Caco-2 (cell line): ENCODE data around the gene NPAS3. TPM values are rescaled to one million over a fixed set of nuclear protein-coding genes. Genes with fewer than 3 reads are reported as not detected.

Source experiments
- BruUV-seq: library from RNA; stranded (reverse); fragments of 400-500 nt; replicated peaks from 2 replicates; lab custom pipeline; 2021; lab: Mats Ljungman, UMichigan
- CTCF ChIA-PET: fragments of 300-600 bp; sonication (Branson Sonifier 250); formaldehyde crosslinking; loops from one replicate; lab custom pipeline; 2022; ENCODE audit warnings: antibody characterized with exemption; lab: Charles Lee
- POLR2A ChIA-PET: fragments of 300-600 bp; sonication (Branson Sonifier 250); formaldehyde crosslinking; loops from one replicate; lab custom pipeline; 2022; ENCODE audit warnings: antibody characterized with exemption; lab: Charles Lee
- DNase-seq, 2 experiments: peaks; one replicate each; pipeline versions ENCODE4 v3.0.0 to v3.0.0-alpha.2; 2020 to 2022
- H3K27me3 ChIP-seq: replicated peaks from 2 replicates; pipeline ENCODE4 v1.6.0; 2011; ENCODE audit warnings: low read length; ENCODE audit not compliant: control insufficient read depth, insufficient read depth
- H3K36me3 ChIP-seq: 2 replicates; pipeline ENCODE4 v1.5.1; 2011; ENCODE audit warnings: low read length; ENCODE audit not compliant: control insufficient read depth, insufficient read depth
- H3K4me1 ChIP-seq: fragments of 250-450 bp; sonication (Bioruptor Pico); 2 replicates; pipeline ENCODE4 v1.5.1; 2020; ENCODE audit warnings: mild to moderate bottlenecking
- H3K4me3 ChIP-seq: 2 replicates; pipeline ENCODE4 v1.5.1; 2011; ENCODE audit warnings: low read depth, mild to moderate bottlenecking, control low read depth, low read length
- H3K9me3 ChIP-seq: fragments of 250-450 bp; sonication (Bioruptor Pico); 2 replicates; pipeline ENCODE4 v1.5.1; 2020; ENCODE audit warnings: mild to moderate bottlenecking, moderate library complexity
- H3K27ac Mint-ChIP-seq: one replicate; pipeline ENCODE4 v1.8.0; 2022; ENCODE audit warnings: mixed read lengths; ENCODE audit not compliant: unreplicated experiment
- H3K27me3 Mint-ChIP-seq: one replicate; pipeline ENCODE4 v1.8.0; 2022; ENCODE audit warnings: mixed read lengths; ENCODE audit not compliant: insufficient read depth, unreplicated experiment
- H3K36me3 Mint-ChIP-seq: one replicate; pipeline ENCODE4 v1.8.0; 2022; ENCODE audit warnings: mild to moderate bottlenecking, mixed read lengths; ENCODE audit not compliant: insufficient read depth, unreplicated experiment
- H3K4me1 Mint-ChIP-seq: one replicate; pipeline ENCODE4 v1.8.0; 2022; ENCODE audit warnings: low read depth, mixed read lengths; ENCODE audit not compliant: unreplicated experiment
- H3K4me3 Mint-ChIP-seq: one replicate; pipeline ENCODE4 v1.8.0; 2022; ENCODE audit warnings: mild to moderate bottlenecking, moderate library complexity, mixed read lengths; ENCODE audit not compliant: unreplicated experiment
- H3K9me3 Mint-ChIP-seq: one replicate; pipeline ENCODE4 v1.8.0; 2022; ENCODE audit warnings: mixed read lengths; ENCODE audit not compliant: unreplicated experiment
- CTCF ChIP-seq, 2 experiments: fragments of 200-600 bp in 1 of 2; IDR thresholded peaks; 1 replicate in 1 of 2; 2 replicates in 1 of 2; pipeline versions ENCODE4 v1.5.1 to v1.8.0; 2011 to 2022; ENCODE audit warnings: antibody characterized with exemption in 1 of 2, control low read depth in 1 of 2, inconsistent platforms in 1 of 2, low read depth in 1 of 2, low read length in 1 of 2, mild to moderate bottlenecking in 1 of 2, moderate library complexity in 1 of 2; ENCODE audit not compliant: insufficient read depth in 1 of 2, severe bottlenecking in 1 of 2, unreplicated experiment in 1 of 2
- intact Hi-C: fragments of 100-400 bp; cut with micrococcal nuclease; formaldehyde crosslinking; loops from one replicate; pipeline ENCODE4 v1.10.0; 2022; ENCODE audit not compliant: unreplicated experiment
- total RNA-seq: library from RNA; stranded (reverse); gene quantifications from 2 replicates; pipeline ENCODE4 v1.2.3, GENCODE V29; 2022

NPAS3 gene
- total RNA-seq, 1 experiment from 2014 or later: not detected

GRCh38 chr14:32932302-32932913 is 6.3 kb upstream of the NPAS3 start:
- Mint-ChIP-seq H3K4me3 (no peak overlapping the region), H3K27me3 (peaks cover 32% of the 10 kb centered on the region), H3K9me3 (no peaks in the 10 kb centered on the region), H3K4me1 (no peaks in the 10 kb centered on the region), H3K27ac (no peak overlapping the region), H3K36me3 (no peaks in the 10 kb centered on the region)
- ChIA-PET POLR2A (no interaction called here), CTCF (no interaction called here)
- H3K4me3 ChIP-seq: no peak overlapping the region
- intact Hi-C loops: loop anchor here (10.0 kb wide), 1 partner anchor 218 kb away; no protein-coding TSS in a partner anchor
- no peak for DNase-seq
- no peak for TF ChIP-seq CTCF (IDR thresholded peaks at IDR 0.05; ENCODE audit: insufficient read depth in 1 of 2, low read depth in 1 of 2, low read length in 1 of 2, severe bottlenecking in 1 of 2, unreplicated experiment in 1 of 2)
- no peaks in the 10 kb centered on the region for H3K4me1 ChIP-seq
- H3K36me3 ChIP-seq: no peaks in the 10 kb centered on the region
- BruUV-seq: no TSS peak
- H3K9me3 ChIP-seq: no peaks in the 10 kb centered on the region
- peaks cover 8% of the 10 kb centered on the region for H3K27me3 ChIP-seq

- H3K4me3 Mint-ChIP-seq: no peak overlapping the region
- TF ChIP-seq CTCF (IDR thresholded peaks at IDR 0.05; ENCODE audit: insufficient read depth in 1 of 2, low read depth in 1 of 2, low read length in 1 of 2, severe bottlenecking in 1 of 2, unreplicated experiment in 1 of 2): no peak
- H3K27ac Mint-ChIP-seq: no peak overlapping the region
- CTCF ChIA-PET: no interaction called here
- DNase-seq: no peak
- H3K27me3 Mint-ChIP-seq: peaks cover 34% of the 10 kb centered on the region
- BruUV-seq: no TSS peak
- H3K36me3 Mint-ChIP-seq: no peaks in the 10 kb centered on the region
- H3K9me3 Mint-ChIP-seq: no peaks in the 10 kb centered on the region
- intact Hi-C loops: loop anchor here (10.0 kb wide), 1 partner anchor 218 kb away; no protein-coding TSS in a partner anchor
- Histone ChIP-seq H3K4me1 (no peaks in the 10 kb centered on the region), H3K27me3 (peaks cover 8% of the 10 kb centered on the region), H3K36me3 (no peaks in the 10 kb centered on the region), H3K4me3 (no peak overlapping the region), H3K9me3 (no peaks in the 10 kb centered on the region)
- POLR2A ChIA-PET: no interaction called here
- peaks cover 2% of the 10 kb centered on the region for H3K4me1 Mint-ChIP-seq
Measured at GRCh38 chr14:32932914-32933628, 5.6 kb upstream of the NPAS3 start.

- H3K4me1 Mint-ChIP-seq: peaks cover 7% of the 10 kb centered on the region
- H3K36me3 Mint-ChIP-seq: no peaks in the 10 kb centered on the region
- DNase-seq: no peak
- H3K27ac Mint-ChIP-seq: no peak overlapping the region
- no peaks in the 10 kb centered on the region for H3K9me3 Mint-ChIP-seq
- Histone ChIP-seq H3K9me3 (no peaks in the 10 kb centered on the region), H3K27me3 (peaks cover 8% of the 10 kb centered on the region), H3K4me3 (no peak overlapping the region), H3K36me3 (no peaks in the 10 kb centered on the region), H3K4me1 (no peaks in the 10 kb centered on the region)
- intact Hi-C loops: loop anchor here (10.0 kb wide), 1 partner anchor 219 kb away; no protein-coding TSS in a partner anchor
- peak overlapping the region; percentile 56 for H3K4me3 Mint-ChIP-seq
- no TSS peak for BruUV-seq
- no peak for TF ChIP-seq CTCF (IDR thresholded peaks at IDR 0.05; ENCODE audit: insufficient read depth in 1 of 2, low read depth in 1 of 2, low read length in 1 of 2, severe bottlenecking in 1 of 2, unreplicated experiment in 1 of 2)
- H3K27me3 Mint-ChIP-seq: peaks cover 37% of the 10 kb centered on the region
- CTCF ChIA-PET: no interaction called here
- POLR2A ChIA-PET: no interaction called here
Measured at GRCh38 chr14:32933629-32934072, 5.0 kb upstream of the NPAS3 start.
